Muscle of arm (tissue), 12 donors: Measurements from ENCODE around the gene RBCK1. TPM values are rescaled to one million over a fixed set of nuclear protein-coding genes. Genes with fewer than 3 reads are reported as not detected.
"Not testable (repeated sequence)": the region's sequence is repeated elsewhere in the genome, so short reads cannot be mapped to it uniquely, and the experiment has no call there.

Experiments
- DNase-seq: peaks from one replicate; pipeline ENCODE4 v3.0.0-alpha.2; 2013
- polyA plus RNA-seq, 12 donors: library from polyadenylated mRNA; unstranded; fragments of 120-200 nt; gene quantifications; one replicate each; pipeline ENCODE4 v1.2.1, GENCODE V29; 2013; ENCODE audit not compliant: insufficient read length in 12 of 12

RBCK1 gene
- polyA plus RNA-seq, 12 donors, result 42.4 to 72.1 (median 49.8) TPM; not detected in 1

GRCh38 chr20:434221-434620 is 26.1 kb downstream of the RBCK1 start:
- no peak for DNase-seq

GRCh38 chr20:434661-435419 is 26.7 kb downstream of the RBCK1 start:
- no peak for DNase-seq

GRCh38 chr20:435558-435957 is 27.5 kb downstream of the RBCK1 start:
- no peak for DNase-seq

GRCh38 chr20:436476-436875 is 28.4 kb downstream of the RBCK1 start:
- no peak for DNase-seq

- no peak for DNase-seq
Observed at GRCh38 chr20:437787-438486, 29.8 kb downstream of the RBCK1 start.

GRCh38 chr20:438571-439469 is 30.7 kb downstream of the RBCK1 start:
- no peak for DNase-seq

GRCh38 chr20:440148-440547 is 32.0 kb downstream of the RBCK1 start:
- DNase-seq, result no peak

GRCh38 chr20:440636-441035 is 32.5 kb downstream of the RBCK1 start:
- DNase-seq, result no peak

GRCh38 chr20:443223-443775 is 35.2 kb downstream of the RBCK1 start:
- DNase-seq, result no peak

GRCh38 chr20:444117-444516 is 36.0 kb downstream of the RBCK1 start:
- no peak for DNase-seq

- no peak for DNase-seq
Observed at GRCh38 chr20:444862-445426, 36.8 kb downstream of the RBCK1 start.

- DNase-seq, result no peak
Observed at GRCh38 chr20:445514-446336, 37.6 kb downstream of the RBCK1 start.

GRCh38 chr20:452021-452420 is 43.9 kb downstream of the RBCK1 start:
- DNase-seq, result not testable (repeated sequence)

- no peak for DNase-seq
Observed at GRCh38 chr20:454951-455350, 46.9 kb downstream of the RBCK1 start.

- DNase-seq, result no peak
Observed at GRCh38 chr20:458776-459175, 50.7 kb downstream of the RBCK1 start.

GRCh38 chr20:460180-460579 is 52.1 kb downstream of the RBCK1 start:
- no peak for DNase-seq

- DNase-seq, result no peak
Observed at GRCh38 chr20:460707-461106, 52.6 kb downstream of the RBCK1 start.

- peak; percentile 48 for DNase-seq
Observed at GRCh38 chr20:461254-462198, 53.4 kb downstream of the RBCK1 start.

GRCh38 chr20:462199-462991 is 54.3 kb downstream of the RBCK1 start, which contains the start of gene TBC1D20:
Gene TBC1D20 (minus strand): TSS chr20:462533. CDS start chr20:462405, 128 bp downstream.
- peak; percentile 90 for DNase-seq
